VCaP (cell line): ENCODE results near the gene CCDC170.

Experiments
- H3K27ac ChIP-seq: fragments of 450-650 bp; 2 replicates; pipeline ENCODE4 v1.5.1; 2017
- CTCF ChIP-seq: fragments of 450-650 bp; conservative IDR thresholded peaks from 2 replicates; pipeline ENCODE4 v1.5.1; 2017; ENCODE audit warnings: mild to moderate bottlenecking, moderate library complexity

CCDC170 gene

DNA sequence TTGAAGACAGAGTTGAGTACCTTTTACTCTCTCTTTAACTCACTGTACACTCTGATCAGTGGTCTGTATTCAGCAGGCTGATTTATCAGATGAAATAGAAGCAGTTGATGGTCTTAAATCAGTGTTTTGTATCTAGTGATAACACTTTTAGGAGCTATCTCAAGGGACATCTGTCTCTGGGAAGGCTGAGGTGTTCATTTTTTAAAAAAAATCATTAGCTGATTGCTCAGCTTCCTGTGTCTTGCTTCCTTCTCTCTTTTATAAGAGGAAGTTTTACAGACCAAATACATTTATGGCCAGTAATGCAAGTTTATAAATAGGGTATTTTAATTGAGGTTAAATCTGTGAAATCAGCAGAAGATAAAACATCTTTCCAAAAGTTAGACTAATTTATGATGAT is 12.0 kb upstream of the CCDC170 start:
- H3K27ac ChIP-seq, result no peak overlapping the region

GRCh38 chr6:151482290-151482689 is 11.5 kb upstream of the CCDC170 start:
- no peak overlapping the region for H3K27ac ChIP-seq
- no peak for TF ChIP-seq CTCF

More for the DNA sequence above, 12.0 kb upstream of the CCDC170 start:
- TF ChIP-seq CTCF, result no peak

- H3K27ac ChIP-seq, result no peak overlapping the region
- no peak for TF ChIP-seq CTCF
These were observed 9.8 kb upstream of the CCDC170 start for GRCh38 chr6:151483994-151484393.

- TF ChIP-seq CTCF, result no peak
- no peak overlapping the region for H3K27ac ChIP-seq
These were observed 5.6 kb upstream of the CCDC170 start for GRCh38 chr6:151488226-151488625.

GRCh38 chr6:151490996-151491395 is 2.8 kb upstream of the CCDC170 start:
- TF ChIP-seq CTCF, result no peak
- H3K27ac ChIP-seq, result no peak overlapping the region

GRCh38 chr6:151493161-151493803 is 535 bp upstream of the CCDC170 start:
- no peak overlapping the region for H3K27ac ChIP-seq
- TF ChIP-seq CTCF, result 0 out of 2 replicates have a peak, but pooled peaks have one; percentile 4

DNA sequence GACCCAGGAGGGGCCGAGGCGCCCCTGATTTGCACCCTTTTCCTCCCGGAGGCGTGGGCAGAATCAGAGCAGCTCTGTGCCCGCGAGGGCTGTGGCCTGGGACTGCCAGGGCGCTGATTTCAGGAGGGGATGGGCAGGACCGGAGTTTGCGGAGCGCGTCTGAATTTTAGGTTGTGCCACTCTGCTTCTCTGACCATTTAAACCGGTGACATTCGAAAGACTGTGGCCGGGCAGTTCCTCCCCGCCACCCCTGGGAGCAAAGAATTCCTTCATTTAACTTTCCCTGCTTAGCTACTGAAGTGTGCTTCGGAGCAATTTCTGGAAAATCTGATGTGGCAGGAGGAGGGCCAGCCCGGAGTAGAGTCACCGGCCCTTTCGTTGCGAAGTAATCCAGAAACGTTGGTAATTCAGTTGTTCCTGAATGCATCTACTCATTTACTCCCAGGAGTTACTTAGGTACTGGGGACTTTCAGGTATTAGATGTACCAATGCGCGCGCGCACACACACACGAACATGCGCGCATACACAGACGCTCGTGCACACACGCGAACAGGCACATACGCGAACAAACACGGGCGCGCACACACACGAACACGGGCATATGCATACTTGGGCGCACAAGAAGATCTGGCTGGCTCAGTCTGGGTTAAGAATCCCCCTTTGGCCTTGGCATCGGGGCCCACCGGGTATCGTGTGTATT is 568 bp downstream of the CCDC170 start:
- no peak overlapping the region for H3K27ac ChIP-seq
- TF ChIP-seq CTCF, result no peak
